ENCODE measurements around the gene STARD4.

- TF ChIP-seq E4F1 (CRISPR knock-in tag; IDR thresholded peaks at IDR 0.05; ENCODE audit: borderline replicate concordance), result no peak
- no peak for TF ChIP-seq MAFK (IDR thresholded peaks at IDR 0.05; ENCODE audit: low read length)
- TF ChIP-seq E2F4 (CRISPR knock-in tag; IDR thresholded peaks at IDR 0.05; ENCODE audit: low read depth), result no peak
- no peak for TF ChIP-seq MAX (CRISPR knock-in tag; IDR thresholded peaks at IDR 0.05)
- no peak for TF ChIP-seq ZBTB1 (CRISPR knock-in tag; IDR thresholded peaks at IDR 0.05; ENCODE audit: borderline replicate concordance, low read depth)
- no peak for TF ChIP-seq FOXP4 (CRISPR knock-in tag; IDR thresholded peaks at IDR 0.05; ENCODE audit: borderline replicate concordance)
Observed at GRCh38 chr5:111493031-111493430, 19.3 kb downstream of the STARD4 start.

Measured in K562 (cell line).